WERI-Rb-1 (cell line): Measurements from ENCODE around the gene MAU2.
"Not testable (repeated sequence)": the region's sequence is repeated elsewhere in the genome, so short reads cannot be mapped to it uniquely, and the experiment has no call there.

Source experiments
- DNase-seq: peaks from one replicate; pipeline ENCODE4 v3.0.0-alpha.2; 2020
- H3K27ac ChIP-seq: fragments of 250-450 bp; sonication (Bioruptor Pico); 2 replicates; pipeline ENCODE4 v1.5.1; 2020; ENCODE audit warnings: mild to moderate bottlenecking, moderate library complexity
- H3K27me3 ChIP-seq: fragments of 250-450 bp; sonication (Bioruptor Pico); 2 replicates; pipeline ENCODE4 v1.5.1; 2021; ENCODE audit warnings: mild to moderate bottlenecking, low read depth, moderate library complexity; ENCODE audit not compliant: insufficient read depth, severe bottlenecking
- H3K36me3 ChIP-seq: fragments of 250-450 bp; sonication (Bioruptor Pico); 2 replicates; pipeline ENCODE4 v1.5.1; 2020; ENCODE audit warnings: mild to moderate bottlenecking, moderate library complexity
- H3K4me3 ChIP-seq: 2 replicates; pipeline ENCODE4 v1.5.1; 2011; ENCODE audit warnings: low read depth, mild to moderate bottlenecking, control low read depth, low read length
- H3K9me3 ChIP-seq: fragments of 250-450 bp; sonication (Bioruptor Pico); 2 replicates; pipeline ENCODE4 v1.5.1; 2021; ENCODE audit warnings: mild to moderate bottlenecking, moderate library complexity; ENCODE audit not compliant: severe bottlenecking
- CTCF ChIP-seq: IDR thresholded peaks from 2 replicates; pipeline ENCODE4 v1.5.1; 2011; ENCODE audit warnings: low read depth, mild to moderate bottlenecking, control low read depth, inconsistent platforms, low read length

The MAU2 gene

DNA sequence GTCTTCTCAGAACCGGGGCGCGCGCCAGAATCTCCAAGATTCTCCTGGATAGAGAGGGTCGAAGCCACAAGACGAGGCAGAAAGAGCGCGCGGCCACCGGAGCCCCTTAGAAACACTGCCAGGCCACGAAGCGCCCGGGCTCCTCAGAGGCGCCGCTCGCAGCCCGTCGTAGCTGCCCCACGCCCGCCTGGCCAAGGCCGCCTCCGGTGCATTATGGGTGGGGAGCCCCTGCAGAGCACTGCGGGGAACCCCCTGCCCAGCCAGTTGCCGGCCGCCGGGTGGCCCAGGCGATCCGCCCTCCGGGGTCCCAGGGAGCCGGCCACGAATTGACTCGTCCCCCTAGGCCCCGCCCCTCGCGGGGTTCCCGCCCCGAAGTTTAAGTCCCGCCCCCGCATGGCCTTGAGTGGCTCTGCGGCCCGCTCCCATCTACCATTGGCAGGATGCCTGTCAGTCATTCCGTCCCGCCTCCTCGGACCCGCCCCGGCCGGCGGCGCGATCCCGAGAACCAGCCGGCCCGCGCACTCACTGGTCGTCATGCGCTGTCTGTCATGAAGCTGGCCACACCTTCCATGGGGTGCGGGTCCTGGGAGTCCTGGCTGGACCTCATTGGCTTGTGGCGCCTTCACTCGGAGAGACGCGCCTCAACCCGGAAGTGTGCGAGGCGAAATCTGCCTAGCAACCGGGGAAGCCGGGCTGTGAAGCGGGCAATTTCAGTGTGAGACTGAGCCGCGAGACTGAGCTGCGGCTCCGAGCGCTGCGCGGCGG, 64.7 kb downstream of the MAU2 start:
- peak; percentile 99 for DNase-seq
- peaks cover 10% of the 10 kb centered on the region for H3K9me3 ChIP-seq
- H3K27me3 ChIP-seq = no peaks in the 10 kb centered on the region
- no peak for TF ChIP-seq CTCF
- H3K4me3 ChIP-seq = peak overlapping the region; percentile 84
- peak overlapping the region; percentile 52; the same call in 1 of the 2 replicates for H3K27ac ChIP-seq
- peaks cover 5% of the 10 kb centered on the region for H3K36me3 ChIP-seq

- peak overlapping the region; percentile 81 for H3K27ac ChIP-seq
- H3K9me3 ChIP-seq = peaks cover 10% of the 10 kb centered on the region
- no peaks in the 10 kb centered on the region for H3K27me3 ChIP-seq
- peaks cover 5% of the 10 kb centered on the region for H3K36me3 ChIP-seq
- no peak for DNase-seq
- TF ChIP-seq CTCF = no peak
- peak overlapping the region; percentile 84 for H3K4me3 ChIP-seq
Measured at GRCh38 chr19:19385896-19386869, 65.6 kb downstream of the MAU2 start.

DNA sequence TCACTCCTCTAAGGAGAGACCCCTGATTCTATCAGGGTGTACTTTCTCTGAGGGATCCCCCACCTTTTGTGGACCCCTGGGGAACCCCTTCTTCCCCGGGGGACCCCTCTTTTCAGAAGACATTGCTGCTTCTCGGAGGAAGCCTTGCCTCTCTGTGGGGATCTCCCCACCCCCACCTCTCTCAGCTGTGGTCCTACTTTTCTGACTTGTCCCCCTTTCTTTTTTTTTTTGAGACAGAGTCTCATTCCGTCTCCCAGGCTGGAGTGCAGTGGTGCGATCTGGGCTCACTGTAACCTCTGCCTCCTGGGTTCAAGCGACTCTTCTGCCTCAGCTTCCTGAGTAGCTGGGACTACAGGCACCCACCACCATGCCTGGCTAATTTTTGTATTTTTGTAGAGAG, 66.5 kb downstream of the MAU2 start:
- Histone ChIP-seq H3K9me3 (peaks cover 10% of the 10 kb centered on the region), H3K27ac (no peak overlapping the region), H3K4me3 (peak overlapping the region; percentile 84), H3K27me3 (no peaks in the 10 kb centered on the region), H3K36me3 (peaks cover 5% of the 10 kb centered on the region)
- no peak for TF ChIP-seq CTCF
- no peak for DNase-seq

GRCh38 chr19:19388568-19389555, 68.2 kb downstream of the MAU2 start:
- Histone ChIP-seq H3K36me3 (peaks cover 5% of the 10 kb centered on the region), H3K4me3 (no peak overlapping the region), H3K9me3 (peaks cover 10% of the 10 kb centered on the region), H3K27ac (no peak overlapping the region), H3K27me3 (no peaks in the 10 kb centered on the region)
- no peak for DNase-seq
- no peak for TF ChIP-seq CTCF

- not testable (repeated sequence) for H3K27me3 ChIP-seq, H3K9me3 ChIP-seq, DNase-seq, H3K36me3 ChIP-seq, H3K27ac ChIP-seq, H3K4me3 ChIP-seq
Measured at GRCh38 chr19:19389683-19390082, 69.1 kb downstream of the MAU2 start.

DNA sequence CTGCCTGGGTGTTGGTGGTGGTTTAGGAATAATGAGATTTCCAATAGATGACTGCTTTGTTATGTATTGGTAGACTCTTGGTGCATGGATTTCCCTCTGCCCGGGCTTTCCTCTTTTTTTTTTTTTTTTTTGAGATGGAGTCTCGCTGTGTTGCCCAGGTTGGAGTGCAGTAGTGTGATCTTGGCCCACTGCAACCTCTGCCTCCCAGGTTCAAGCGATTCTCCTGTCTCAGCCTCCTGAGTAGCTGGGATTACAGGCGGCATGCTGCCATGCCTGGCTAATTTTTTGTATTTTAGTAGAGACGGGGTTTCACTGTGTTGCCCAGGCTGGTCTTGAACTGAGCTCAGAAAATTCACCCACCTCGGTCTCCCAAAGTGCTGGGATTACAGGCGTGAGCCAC, 73.7 kb downstream of the MAU2 start:
- not testable (repeated sequence) for H3K4me3 ChIP-seq, H3K27me3 ChIP-seq

More for the DNA sequence above, 73.7 kb downstream of the MAU2 start:
- DNase-seq, H3K9me3 ChIP-seq, H3K36me3 ChIP-seq, H3K27ac ChIP-seq: not testable (repeated sequence)
